ENCODE results near the gene ZNF350.
"Not testable (repeated sequence)": the region's sequence is repeated elsewhere in the genome, so short reads cannot be mapped to it uniquely, and the experiment has no call there.

ZNF350 gene

GRCh38 chr19:51977346-51977745 lies 9.3 kb downstream of the ZNF350 start:
- Mint-ChIP-seq H3K36me3 (ENCODE audit: low read depth) (peaks cover 98% of the 10 kb centered on the region), H3K27ac (no peak overlapping the region), H3K4me1 (no peaks in the 10 kb centered on the region), H3K4me3 (no peak overlapping the region), H3K9me3 (peaks cover 80% of the 10 kb centered on the region), H3K27me3 (ENCODE audit: low read depth) (peaks cover 4% of the 10 kb centered on the region)
- TF ChIP-seq CTCF (IDR thresholded peaks at IDR 0.05; ENCODE audit: unreplicated experiment in 3 of 3): no peak

GRCh38 chr19:51976852-51977251 lies 9.8 kb downstream of the ZNF350 start:
- Mint-ChIP-seq H3K36me3 (ENCODE audit: low read depth) (peaks cover 99% of the 10 kb centered on the region), H3K27me3 (ENCODE audit: low read depth) (peaks cover 4% of the 10 kb centered on the region), H3K9me3 (peaks cover 83% of the 10 kb centered on the region), H3K27ac (no peak overlapping the region), H3K4me3 (no peak overlapping the region), H3K4me1 (no peaks in the 10 kb centered on the region)
- no peak for TF ChIP-seq CTCF (IDR thresholded peaks at IDR 0.05; ENCODE audit: unreplicated experiment in 3 of 3)

GRCh38 chr19:51975787-51976186 lies 10.9 kb downstream of the ZNF350 start:
- not testable (repeated sequence) for H3K4me1 Mint-ChIP-seq; H3K4me3 Mint-ChIP-seq; H3K27ac Mint-ChIP-seq; H3K27me3 Mint-ChIP-seq (ENCODE audit: low read depth)
- H3K36me3 Mint-ChIP-seq (ENCODE audit: low read depth): peaks cover 99% of the 10 kb centered on the region
- H3K9me3 Mint-ChIP-seq: peaks cover 84% of the 10 kb centered on the region

- Mint-ChIP-seq H3K27ac (no peak overlapping the region), H3K36me3 (ENCODE audit: low read depth) (peaks cover 96% of the 10 kb centered on the region), H3K4me3 (no peak overlapping the region), H3K4me1 (no peaks in the 10 kb centered on the region), H3K9me3 (peaks cover 75% of the 10 kb centered on the region), H3K27me3 (ENCODE audit: low read depth) (no peaks in the 10 kb centered on the region)
- TF ChIP-seq CTCF (IDR thresholded peaks at IDR 0.05; ENCODE audit: unreplicated experiment in 3 of 3): no peak
Measured at GRCh38 chr19:51971624-51972023, 15.0 kb downstream of the ZNF350 start.

- Mint-ChIP-seq H3K27me3 (ENCODE audit: low read depth) (no peaks in the 10 kb centered on the region), H3K4me3 (no peak overlapping the region), H3K4me1 (no peaks in the 10 kb centered on the region), H3K36me3 (ENCODE audit: low read depth) (peaks cover 97% of the 10 kb centered on the region), H3K9me3 (peaks cover 73% of the 10 kb centered on the region), H3K27ac (no peak overlapping the region)
- no peak for TF ChIP-seq CTCF (IDR thresholded peaks at IDR 0.05; ENCODE audit: unreplicated experiment in 3 of 3)
Measured at GRCh38 chr19:51970718-51971117, 15.9 kb downstream of the ZNF350 start.

GRCh38 chr19:51965583-51965982 lies 21.1 kb downstream of the ZNF350 start:
- no peak overlapping the region for H3K27ac Mint-ChIP-seq
- peaks cover 74% of the 10 kb centered on the region for H3K9me3 Mint-ChIP-seq
- TF ChIP-seq CTCF (IDR thresholded peaks at IDR 0.05; ENCODE audit: unreplicated experiment in 3 of 3): no peak
- no peaks in the 10 kb centered on the region for H3K27me3 Mint-ChIP-seq (ENCODE audit: low read depth)
- H3K4me3 Mint-ChIP-seq: no peak overlapping the region
- H3K4me1 Mint-ChIP-seq: no peaks in the 10 kb centered on the region
- peaks cover 94% of the 10 kb centered on the region for H3K36me3 Mint-ChIP-seq (ENCODE audit: low read depth)

- peak overlapping the region in 2 of 3 experiments; percentile 38 to 68 for H3K27ac Mint-ChIP-seq
- not testable (repeated sequence) for H3K4me1 Mint-ChIP-seq; H3K27me3 Mint-ChIP-seq (ENCODE audit: low read depth); H3K4me3 Mint-ChIP-seq
- peaks cover 82% of the 10 kb centered on the region for H3K36me3 Mint-ChIP-seq (ENCODE audit: low read depth)
- peaks cover 62% of the 10 kb centered on the region for H3K9me3 Mint-ChIP-seq
Measured at GRCh38 chr19:51960621-51961233, 25.9 kb downstream of the ZNF350 start.

Measured in nephron (organoid).